C4-2B (cell line): ENCODE measurements around the gene L3MBTL4.

Experiments used
- ZFX ChIP-seq: fragments of 450-650 bp; IDR thresholded peaks from 2 replicates; pipeline ENCODE4 v1.6.1; 2017
- TF ChIP-seq, protein P1 (sequence below): fragments of 450-650 bp; conservative IDR thresholded peaks from 2 replicates; pipeline ENCODE4 v1.5.1; 2017; ENCODE audit warnings: mild to moderate bottlenecking

DNA sequence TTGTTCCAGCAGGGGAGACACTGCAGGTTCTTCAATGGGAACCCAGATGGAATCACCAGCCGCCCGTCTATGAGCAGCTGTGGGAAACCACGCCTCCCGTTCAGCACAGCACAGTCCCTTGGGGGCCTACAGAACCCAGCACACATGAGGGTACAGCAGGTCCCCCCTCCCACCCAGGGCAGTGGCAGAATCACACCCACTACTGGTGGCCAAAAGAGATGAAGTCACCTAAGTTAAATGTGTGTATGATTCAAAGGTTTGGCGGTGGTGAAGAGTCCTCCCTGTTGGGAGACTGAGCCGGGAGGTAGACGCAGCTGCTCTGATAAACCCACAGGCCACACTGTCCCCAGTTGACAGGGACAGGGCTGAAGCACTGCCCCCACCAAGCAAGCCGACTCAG, 44.3 kb downstream of the L3MBTL4 start:
- TF ChIP-seq, protein P1, sequence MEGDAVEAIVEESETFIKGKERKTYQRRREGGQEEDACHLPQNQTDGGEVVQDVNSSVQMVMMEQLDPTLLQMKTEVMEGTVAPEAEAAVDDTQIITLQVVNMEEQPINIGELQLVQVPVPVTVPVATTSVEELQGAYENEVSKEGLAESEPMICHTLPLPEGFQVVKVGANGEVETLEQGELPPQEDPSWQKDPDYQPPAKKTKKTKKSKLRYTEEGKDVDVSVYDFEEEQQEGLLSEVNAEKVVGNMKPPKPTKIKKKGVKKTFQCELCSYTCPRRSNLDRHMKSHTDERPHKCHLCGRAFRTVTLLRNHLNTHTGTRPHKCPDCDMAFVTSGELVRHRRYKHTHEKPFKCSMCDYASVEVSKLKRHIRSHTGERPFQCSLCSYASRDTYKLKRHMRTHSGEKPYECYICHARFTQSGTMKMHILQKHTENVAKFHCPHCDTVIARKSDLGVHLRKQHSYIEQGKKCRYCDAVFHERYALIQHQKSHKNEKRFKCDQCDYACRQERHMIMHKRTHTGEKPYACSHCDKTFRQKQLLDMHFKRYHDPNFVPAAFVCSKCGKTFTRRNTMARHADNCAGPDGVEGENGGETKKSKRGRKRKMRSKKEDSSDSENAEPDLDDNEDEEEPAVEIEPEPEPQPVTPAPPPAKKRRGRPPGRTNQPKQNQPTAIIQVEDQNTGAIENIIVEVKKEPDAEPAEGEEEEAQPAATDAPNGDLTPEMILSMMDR, result no peak
- TF ChIP-seq ZFX, result no peak
